Measurements from ENCODE around the gene COMT.

The COMT gene

DNA sequence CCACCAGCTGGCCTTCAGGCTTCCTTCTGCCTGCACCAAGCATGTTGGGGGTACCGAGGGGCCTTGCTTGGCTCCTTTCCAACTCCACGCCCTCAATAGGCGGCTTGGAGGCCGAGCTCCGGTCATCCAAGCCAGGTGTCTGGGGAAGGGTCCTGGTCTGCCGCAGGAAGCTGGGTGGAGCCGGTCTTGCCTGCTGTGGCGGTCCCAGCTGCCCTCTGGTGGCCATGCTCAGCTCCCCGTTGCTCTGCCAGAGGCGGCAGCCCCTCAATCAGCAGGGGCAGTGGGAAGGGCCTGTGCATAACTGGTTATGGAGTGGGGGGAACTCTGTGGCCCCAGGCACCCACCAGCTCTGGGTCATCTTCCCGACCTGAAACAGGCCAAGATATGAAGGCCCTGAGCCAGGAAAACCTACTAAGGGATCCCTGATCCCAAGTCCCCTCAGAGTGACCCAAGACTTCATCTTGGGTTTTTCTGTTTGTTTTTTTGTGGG, 71.9 kb downstream of the COMT start:
- Histone ChIP-seq H3K4me3 (ENCODE audit: low read depth, low read length) (no peak overlapping the region), H3K4me1 (ENCODE audit: control insufficient read depth, insufficient read depth, low read length) (no peaks in the 10 kb centered on the region), H3K36me3 (ENCODE audit: control insufficient read depth in 2 of 2, insufficient read depth in 1 of 2, low read length in 2 of 2) (no peaks in the 10 kb centered on the region), H3K27ac (ENCODE audit: extremely low read depth, low read depth, low read length) (no peak overlapping the region), H3K9me3 (ENCODE audit: control insufficient read depth, insufficient read depth, low read depth, low read length) (no peaks in the 10 kb centered on the region)
- ChIA-PET POLR2A (interaction anchor here (0.9 to 3.9 kb wide), 3 partner anchors 27 to 43 kb away, joined by 3 to 26 read pairs (median 3); no protein-coding TSS in a partner anchor), CTCF (interaction anchor here (0.6 to 6.9 kb wide), 23 partner anchors 10 to 283 kb away, joined by 3 to 150 read pairs (median 5); no protein-coding TSS in a partner anchor)
- TF ChIP-seq KLF1 (tag by site-specific recombination; IDR thresholded peaks at IDR 0.05) (peak; percentile 53), ZNF2 (tag by site-specific recombination; IDR thresholded peaks at IDR 0.05) (peak; percentile 83), ZSCAN30 (tag by site-specific recombination; IDR thresholded peaks at IDR 0.05) (0 out of 2 replicates have a peak, but pooled peaks have one; percentile 28), ZNF600 (tag by site-specific recombination; IDR thresholded peaks at IDR 0.05) (peak; percentile 75), ZNF223 (tag by site-specific recombination; IDR thresholded peaks at IDR 0.05) (no peak), OSR2 (tag by site-specific recombination; IDR thresholded peaks at IDR 0.05) (no peak), ZNF654 (tag by site-specific recombination; IDR thresholded peaks at IDR 0.05; ENCODE audit: low read depth) (peak; percentile 43), ZXDB (tag by site-specific recombination; IDR thresholded peaks at IDR 0.05) (0 out of 2 replicates have a peak, but pooled peaks have one; percentile 20), ZIC2 (tag by site-specific recombination; IDR thresholded peaks at IDR 0.05) (peak; percentile 55), ZNF335 (tag by site-specific recombination; conservative IDR thresholded peaks at IDR 0.05) (0 out of 2 replicates have a peak, but pooled peaks have one; percentile 14), MYNN (tag by site-specific recombination; IDR thresholded peaks at IDR 0.05; ENCODE audit: borderline replicate concordance) (no peak)
- TF ChIP-seq, protein P1, sequence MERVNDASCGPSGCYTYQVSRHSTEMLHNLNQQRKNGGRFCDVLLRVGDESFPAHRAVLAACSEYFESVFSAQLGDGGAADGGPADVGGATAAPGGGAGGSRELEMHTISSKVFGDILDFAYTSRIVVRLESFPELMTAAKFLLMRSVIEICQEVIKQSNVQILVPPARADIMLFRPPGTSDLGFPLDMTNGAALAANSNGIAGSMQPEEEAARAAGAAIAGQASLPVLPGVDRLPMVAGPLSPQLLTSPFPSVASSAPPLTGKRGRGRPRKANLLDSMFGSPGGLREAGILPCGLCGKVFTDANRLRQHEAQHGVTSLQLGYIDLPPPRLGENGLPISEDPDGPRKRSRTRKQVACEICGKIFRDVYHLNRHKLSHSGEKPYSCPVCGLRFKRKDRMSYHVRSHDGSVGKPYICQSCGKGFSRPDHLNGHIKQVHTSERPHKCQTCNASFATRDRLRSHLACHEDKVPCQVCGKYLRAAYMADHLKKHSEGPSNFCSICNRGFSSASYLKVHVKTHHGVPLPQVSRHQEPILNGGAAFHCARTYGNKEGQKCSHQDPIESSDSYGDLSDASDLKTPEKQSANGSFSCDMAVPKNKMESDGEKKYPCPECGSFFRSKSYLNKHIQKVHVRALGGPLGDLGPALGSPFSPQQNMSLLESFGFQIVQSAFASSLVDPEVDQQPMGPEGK (tag by site-specific recombination; IDR thresholded peaks at IDR 0.05) = peak; percentile 38; the same call in 1 of the 2 replicates
- TF ChIP-seq, protein P2, sequence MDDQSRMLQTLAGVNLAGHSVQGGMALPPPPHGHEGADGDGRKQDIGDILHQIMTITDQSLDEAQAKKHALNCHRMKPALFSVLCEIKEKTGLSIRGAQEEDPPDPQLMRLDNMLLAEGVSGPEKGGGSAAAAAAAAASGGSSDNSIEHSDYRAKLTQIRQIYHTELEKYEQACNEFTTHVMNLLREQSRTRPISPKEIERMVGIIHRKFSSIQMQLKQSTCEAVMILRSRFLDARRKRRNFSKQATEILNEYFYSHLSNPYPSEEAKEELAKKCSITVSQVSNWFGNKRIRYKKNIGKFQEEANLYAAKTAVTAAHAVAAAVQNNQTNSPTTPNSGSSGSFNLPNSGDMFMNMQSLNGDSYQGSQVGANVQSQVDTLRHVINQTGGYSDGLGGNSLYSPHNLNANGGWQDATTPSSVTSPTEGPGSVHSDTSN (CRISPR knock-in tag; IDR thresholded peaks at IDR 0.05) = peak; percentile 54; the same call in 1 of the 2 replicates
- TF ChIP-seq, protein P3, sequence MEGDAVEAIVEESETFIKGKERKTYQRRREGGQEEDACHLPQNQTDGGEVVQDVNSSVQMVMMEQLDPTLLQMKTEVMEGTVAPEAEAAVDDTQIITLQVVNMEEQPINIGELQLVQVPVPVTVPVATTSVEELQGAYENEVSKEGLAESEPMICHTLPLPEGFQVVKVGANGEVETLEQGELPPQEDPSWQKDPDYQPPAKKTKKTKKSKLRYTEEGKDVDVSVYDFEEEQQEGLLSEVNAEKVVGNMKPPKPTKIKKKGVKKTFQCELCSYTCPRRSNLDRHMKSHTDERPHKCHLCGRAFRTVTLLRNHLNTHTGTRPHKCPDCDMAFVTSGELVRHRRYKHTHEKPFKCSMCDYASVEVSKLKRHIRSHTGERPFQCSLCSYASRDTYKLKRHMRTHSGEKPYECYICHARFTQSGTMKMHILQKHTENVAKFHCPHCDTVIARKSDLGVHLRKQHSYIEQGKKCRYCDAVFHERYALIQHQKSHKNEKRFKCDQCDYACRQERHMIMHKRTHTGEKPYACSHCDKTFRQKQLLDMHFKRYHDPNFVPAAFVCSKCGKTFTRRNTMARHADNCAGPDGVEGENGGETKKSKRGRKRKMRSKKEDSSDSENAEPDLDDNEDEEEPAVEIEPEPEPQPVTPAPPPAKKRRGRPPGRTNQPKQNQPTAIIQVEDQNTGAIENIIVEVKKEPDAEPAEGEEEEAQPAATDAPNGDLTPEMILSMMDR (tag by site-specific recombination; IDR thresholded peaks at IDR 0.05) = peak; percentile 86

DNA sequence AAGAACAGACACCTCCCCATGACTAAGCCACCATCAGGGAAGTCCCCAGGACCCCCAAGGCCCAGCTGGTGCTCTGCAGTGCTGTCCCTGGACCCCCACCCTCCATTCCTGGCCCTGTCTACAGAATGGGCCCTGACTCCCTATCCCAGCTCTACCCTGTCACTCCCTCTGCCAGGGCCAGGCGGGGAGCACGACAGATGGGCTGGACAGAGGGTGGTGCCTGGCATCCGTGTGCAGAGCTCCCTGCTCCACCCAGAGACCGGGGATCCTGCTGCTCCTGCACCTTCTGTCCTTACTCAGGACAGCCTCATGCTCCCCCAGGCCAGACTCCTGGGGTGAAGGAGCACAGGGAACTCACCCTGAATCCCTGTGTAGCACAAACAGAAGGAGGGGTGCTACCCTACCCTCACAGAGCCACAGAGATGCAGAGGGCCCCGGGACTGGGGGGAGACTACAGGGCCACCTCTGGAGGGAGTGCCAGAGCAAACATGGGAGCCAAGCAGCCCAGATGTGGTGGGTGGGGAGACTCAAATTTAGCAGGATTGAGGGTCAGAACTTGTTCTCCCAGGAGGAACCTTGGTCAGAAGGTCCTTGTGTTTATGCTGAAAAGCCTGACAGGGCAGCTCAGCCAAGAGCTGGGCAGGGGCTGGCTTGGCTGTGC, 73.1 kb downstream of the COMT start:
- no peaks in the 10 kb centered on the region for H3K4me1 ChIP-seq (ENCODE audit: control insufficient read depth, insufficient read depth, low read length)
- TF ChIP-seq ZIC2 (tag by site-specific recombination; IDR thresholded peaks at IDR 0.05) (peak; percentile 20; the same call in 1 of the 2 replicates), ZNF174 (tag by site-specific recombination; IDR thresholded peaks at IDR 0.05) (no peak), ZXDB (tag by site-specific recombination; IDR thresholded peaks at IDR 0.05) (no peak), ZBTB20 (tag by site-specific recombination; IDR thresholded peaks at IDR 0.05) (peak; percentile 71)
- ChIA-PET CTCF (interaction anchor here (0.8 to 6.9 kb wide), 13 partner anchors 9 to 284 kb away, joined by 3 to 150 read pairs (median 5); no protein-coding TSS in a partner anchor), POLR2A (interaction anchor here (1.4 to 3.9 kb wide), 2 partner anchors 26 to 44 kb away, joined by 5 to 26 read pairs; no protein-coding TSS in a partner anchor)
- no peaks in the 10 kb centered on the region for H3K36me3 ChIP-seq (ENCODE audit: control insufficient read depth in 2 of 2, insufficient read depth in 1 of 2, low read length in 2 of 2)
- no peak overlapping the region for H3K27ac ChIP-seq (ENCODE audit: extremely low read depth, low read depth, low read length)
- H3K9me3 ChIP-seq (ENCODE audit: control insufficient read depth, insufficient read depth, low read depth, low read length) = no peaks in the 10 kb centered on the region
- H3K4me3 ChIP-seq (ENCODE audit: low read depth, low read length) = no peak overlapping the region
